Peyer's patch (tissue), 4 donors: Measurements from ENCODE around the gene CDC42.

Experiments
- POLR2A ChIP-seq, 2 donors: fragments of 450-650 bp; IDR thresholded peaks; one replicate each; pipeline ENCODE4 v1.5.1; 2017; ENCODE audit warnings: antibody characterized with exemption in 2 of 2, mild to moderate bottlenecking in 2 of 2, moderate library complexity in 2 of 2
- TF ChIP-seq, protein P1 (sequence below), 6 experiments: fragments of 450-650 bp in 4 of 6; fragments of 200-600 bp in 2 of 6; sonication (generic) in 1 of 6; IDR thresholded peaks; one replicate each; pipeline ENCODE4 v1.5.1; 2017 to 2019; ENCODE audit warnings: antibody characterized with exemption in 6 of 6, mild to moderate bottlenecking in 3 of 6, moderate library complexity in 1 of 6

GRCh38 chr1:22096463-22096862, 44.0 kb downstream of the CDC42 start:
- TF ChIP-seq POLR2A (IDR thresholded peaks at IDR 0.05): no peak
- TF ChIP-seq, protein P1, sequence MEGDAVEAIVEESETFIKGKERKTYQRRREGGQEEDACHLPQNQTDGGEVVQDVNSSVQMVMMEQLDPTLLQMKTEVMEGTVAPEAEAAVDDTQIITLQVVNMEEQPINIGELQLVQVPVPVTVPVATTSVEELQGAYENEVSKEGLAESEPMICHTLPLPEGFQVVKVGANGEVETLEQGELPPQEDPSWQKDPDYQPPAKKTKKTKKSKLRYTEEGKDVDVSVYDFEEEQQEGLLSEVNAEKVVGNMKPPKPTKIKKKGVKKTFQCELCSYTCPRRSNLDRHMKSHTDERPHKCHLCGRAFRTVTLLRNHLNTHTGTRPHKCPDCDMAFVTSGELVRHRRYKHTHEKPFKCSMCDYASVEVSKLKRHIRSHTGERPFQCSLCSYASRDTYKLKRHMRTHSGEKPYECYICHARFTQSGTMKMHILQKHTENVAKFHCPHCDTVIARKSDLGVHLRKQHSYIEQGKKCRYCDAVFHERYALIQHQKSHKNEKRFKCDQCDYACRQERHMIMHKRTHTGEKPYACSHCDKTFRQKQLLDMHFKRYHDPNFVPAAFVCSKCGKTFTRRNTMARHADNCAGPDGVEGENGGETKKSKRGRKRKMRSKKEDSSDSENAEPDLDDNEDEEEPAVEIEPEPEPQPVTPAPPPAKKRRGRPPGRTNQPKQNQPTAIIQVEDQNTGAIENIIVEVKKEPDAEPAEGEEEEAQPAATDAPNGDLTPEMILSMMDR (IDR thresholded peaks at IDR 0.05): no peak
